Caco-2 (cell line): Measurements from ENCODE around the gene C3orf20. TPM values are rescaled to one million over a fixed set of nuclear protein-coding genes. Genes with fewer than 3 reads are reported as not detected.

Experiments
- BruUV-seq: library from RNA; stranded (reverse); fragments of 400-500 nt; replicated peaks from 2 replicates; lab custom pipeline; 2021; lab: Mats Ljungman, UMichigan
- CTCF ChIA-PET: fragments of 300-600 bp; sonication (Branson Sonifier 250); formaldehyde crosslinking; loops from one replicate; lab custom pipeline; 2022; ENCODE audit warnings: antibody characterized with exemption; lab: Charles Lee
- POLR2A ChIA-PET: fragments of 300-600 bp; sonication (Branson Sonifier 250); formaldehyde crosslinking; loops from one replicate; lab custom pipeline; 2022; ENCODE audit warnings: antibody characterized with exemption; lab: Charles Lee
- DNase-seq, 2 experiments: peaks; one replicate each; pipeline versions ENCODE4 v3.0.0 to v3.0.0-alpha.2; 2020 to 2022
- H3K27me3 ChIP-seq: replicated peaks from 2 replicates; pipeline ENCODE4 v1.6.0; 2011; ENCODE audit warnings: low read length; ENCODE audit not compliant: control insufficient read depth, insufficient read depth
- H3K36me3 ChIP-seq: 2 replicates; pipeline ENCODE4 v1.5.1; 2011; ENCODE audit warnings: low read length; ENCODE audit not compliant: control insufficient read depth, insufficient read depth
- H3K4me1 ChIP-seq: fragments of 250-450 bp; sonication (Bioruptor Pico); 2 replicates; pipeline ENCODE4 v1.5.1; 2020; ENCODE audit warnings: mild to moderate bottlenecking
- H3K4me3 ChIP-seq: 2 replicates; pipeline ENCODE4 v1.5.1; 2011; ENCODE audit warnings: low read depth, mild to moderate bottlenecking, control low read depth, low read length
- H3K9me3 ChIP-seq: fragments of 250-450 bp; sonication (Bioruptor Pico); 2 replicates; pipeline ENCODE4 v1.5.1; 2020; ENCODE audit warnings: mild to moderate bottlenecking, moderate library complexity
- H3K27ac Mint-ChIP-seq: one replicate; pipeline ENCODE4 v1.8.0; 2022; ENCODE audit warnings: mixed read lengths; ENCODE audit not compliant: unreplicated experiment
- H3K27me3 Mint-ChIP-seq: one replicate; pipeline ENCODE4 v1.8.0; 2022; ENCODE audit warnings: mixed read lengths; ENCODE audit not compliant: insufficient read depth, unreplicated experiment
- H3K36me3 Mint-ChIP-seq: one replicate; pipeline ENCODE4 v1.8.0; 2022; ENCODE audit warnings: mild to moderate bottlenecking, mixed read lengths; ENCODE audit not compliant: insufficient read depth, unreplicated experiment
- H3K4me1 Mint-ChIP-seq: one replicate; pipeline ENCODE4 v1.8.0; 2022; ENCODE audit warnings: low read depth, mixed read lengths; ENCODE audit not compliant: unreplicated experiment
- H3K4me3 Mint-ChIP-seq: one replicate; pipeline ENCODE4 v1.8.0; 2022; ENCODE audit warnings: mild to moderate bottlenecking, moderate library complexity, mixed read lengths; ENCODE audit not compliant: unreplicated experiment
- H3K9me3 Mint-ChIP-seq: one replicate; pipeline ENCODE4 v1.8.0; 2022; ENCODE audit warnings: mixed read lengths; ENCODE audit not compliant: unreplicated experiment
- intact Hi-C: fragments of 100-400 bp; cut with micrococcal nuclease; formaldehyde crosslinking; loops from one replicate; pipeline ENCODE4 v1.10.0; 2022; ENCODE audit not compliant: unreplicated experiment
- total RNA-seq: library from RNA; stranded (reverse); gene quantifications from 2 replicates; pipeline ENCODE4 v1.2.3, GENCODE V29; 2022
- TF ChIP-seq, protein P1 (sequence below), 2 experiments: fragments of 200-600 bp in 1 of 2; IDR thresholded peaks; 1 replicate in 1 of 2; 2 replicates in 1 of 2; pipeline versions ENCODE4 v1.5.1 to v1.8.0; 2011 to 2022; ENCODE audit warnings: antibody characterized with exemption in 1 of 2, control low read depth in 1 of 2, inconsistent platforms in 1 of 2, low read depth in 1 of 2, low read length in 1 of 2, mild to moderate bottlenecking in 1 of 2, moderate library complexity in 1 of 2; ENCODE audit not compliant: insufficient read depth in 1 of 2, severe bottlenecking in 1 of 2, unreplicated experiment in 1 of 2

The C3orf20 gene
- total RNA-seq, 1 experiment from 2014 or later = 0.09 TPM

DNA sequence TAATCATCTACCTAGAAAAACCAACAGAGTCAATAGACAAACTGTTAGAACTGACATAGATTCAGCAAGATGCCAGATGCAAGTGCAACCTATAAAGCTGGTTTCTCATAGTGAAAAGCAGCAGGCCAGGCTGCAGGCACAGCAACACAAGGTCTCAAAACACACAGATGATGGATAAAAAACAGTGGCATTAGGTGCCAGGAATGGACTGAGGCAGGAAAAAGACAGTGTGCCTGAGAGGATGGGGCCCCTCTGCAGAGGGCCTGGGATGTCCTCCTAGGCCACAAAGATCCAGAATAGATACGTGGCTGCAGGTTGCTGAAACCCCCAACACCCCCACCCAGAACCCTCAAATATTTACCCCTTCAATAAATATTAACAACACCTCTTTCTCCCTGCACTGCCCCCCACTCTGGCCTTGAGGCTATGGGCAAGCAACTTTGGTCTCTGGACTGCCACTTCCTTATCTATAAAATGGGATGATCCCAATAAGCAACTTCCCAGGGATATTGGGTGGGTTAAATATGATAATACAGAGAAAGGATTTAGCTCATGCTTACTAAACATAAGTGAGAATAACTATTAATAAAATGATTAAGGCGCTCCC, 108.6 kb downstream of the C3orf20 start:
- no peaks in the 10 kb centered on the region for H3K36me3 ChIP-seq
- Mint-ChIP-seq H3K27me3 (no peaks in the 10 kb centered on the region), H3K27ac (no peak overlapping the region), H3K9me3 (peaks cover 8% of the 10 kb centered on the region), H3K4me3 (no peak overlapping the region), H3K4me1 (peaks cover 8% of the 10 kb centered on the region), H3K36me3 (no peaks in the 10 kb centered on the region)
- BruUV-seq = no TSS peak
- DNase-seq = no peak
- H3K9me3 ChIP-seq = no peaks in the 10 kb centered on the region
- H3K27me3 ChIP-seq = no peaks in the 10 kb centered on the region
- H3K4me3 ChIP-seq = no peak overlapping the region
- peaks cover 14% of the 10 kb centered on the region; the same call in 1 of the 2 replicates for H3K4me1 ChIP-seq
- TF ChIP-seq, protein P1, sequence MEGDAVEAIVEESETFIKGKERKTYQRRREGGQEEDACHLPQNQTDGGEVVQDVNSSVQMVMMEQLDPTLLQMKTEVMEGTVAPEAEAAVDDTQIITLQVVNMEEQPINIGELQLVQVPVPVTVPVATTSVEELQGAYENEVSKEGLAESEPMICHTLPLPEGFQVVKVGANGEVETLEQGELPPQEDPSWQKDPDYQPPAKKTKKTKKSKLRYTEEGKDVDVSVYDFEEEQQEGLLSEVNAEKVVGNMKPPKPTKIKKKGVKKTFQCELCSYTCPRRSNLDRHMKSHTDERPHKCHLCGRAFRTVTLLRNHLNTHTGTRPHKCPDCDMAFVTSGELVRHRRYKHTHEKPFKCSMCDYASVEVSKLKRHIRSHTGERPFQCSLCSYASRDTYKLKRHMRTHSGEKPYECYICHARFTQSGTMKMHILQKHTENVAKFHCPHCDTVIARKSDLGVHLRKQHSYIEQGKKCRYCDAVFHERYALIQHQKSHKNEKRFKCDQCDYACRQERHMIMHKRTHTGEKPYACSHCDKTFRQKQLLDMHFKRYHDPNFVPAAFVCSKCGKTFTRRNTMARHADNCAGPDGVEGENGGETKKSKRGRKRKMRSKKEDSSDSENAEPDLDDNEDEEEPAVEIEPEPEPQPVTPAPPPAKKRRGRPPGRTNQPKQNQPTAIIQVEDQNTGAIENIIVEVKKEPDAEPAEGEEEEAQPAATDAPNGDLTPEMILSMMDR (IDR thresholded peaks at IDR 0.05; ENCODE audit: insufficient read depth in 1 of 2, low read depth in 1 of 2, low read length in 1 of 2, severe bottlenecking in 1 of 2, unreplicated experiment in 1 of 2) = no peak
- POLR2A ChIA-PET = no interaction called here
- intact Hi-C loops = no loop called here
- CTCF ChIA-PET = no interaction called here

DNA sequence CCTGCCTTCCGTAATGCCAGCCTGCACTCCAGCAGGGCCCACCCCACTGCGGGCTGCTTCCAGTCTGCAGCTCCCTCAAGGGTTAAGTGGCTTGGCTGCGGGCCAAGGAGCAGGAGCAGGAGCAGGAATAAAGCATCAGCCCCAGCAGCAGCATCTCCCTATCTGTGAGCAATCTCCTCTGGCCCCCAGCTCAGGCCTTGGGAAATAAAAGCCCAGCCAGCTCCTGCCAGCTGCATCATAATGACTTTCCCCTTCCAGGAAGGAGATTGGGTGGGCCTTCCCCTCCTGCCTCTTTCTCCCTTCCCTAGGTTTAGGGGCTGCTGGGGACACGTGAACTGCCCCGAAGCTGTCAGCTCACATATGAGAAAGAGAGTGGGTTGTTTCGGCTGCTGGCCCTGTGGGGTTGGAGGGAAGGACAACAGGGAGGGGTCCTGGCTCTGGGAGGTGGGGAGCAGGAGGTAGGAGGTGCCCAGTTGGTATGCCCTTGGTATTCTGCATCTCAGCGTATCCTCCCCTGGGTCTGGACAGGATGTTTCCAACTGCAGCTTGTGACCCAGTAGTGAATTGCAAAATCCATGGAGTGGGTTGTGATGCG, 109.2 kb downstream of the C3orf20 start:
- Histone ChIP-seq H3K36me3 (no peaks in the 10 kb centered on the region), H3K4me1 (peaks cover 14% of the 10 kb centered on the region; the same call in 1 of the 2 replicates), H3K4me3 (no peak overlapping the region), H3K9me3 (no peaks in the 10 kb centered on the region), H3K27me3 (no peaks in the 10 kb centered on the region)
- Mint-ChIP-seq H3K4me3 (no peak overlapping the region), H3K27me3 (no peaks in the 10 kb centered on the region), H3K36me3 (no peaks in the 10 kb centered on the region), H3K27ac (no peak overlapping the region), H3K4me1 (peaks cover 8% of the 10 kb centered on the region), H3K9me3 (peaks cover 2% of the 10 kb centered on the region)
- intact Hi-C loops = no loop called here
- ChIA-PET POLR2A (no interaction called here), CTCF (no interaction called here)
- TF ChIP-seq, protein P1 (IDR thresholded peaks at IDR 0.05; ENCODE audit: insufficient read depth in 1 of 2, low read depth in 1 of 2, low read length in 1 of 2, severe bottlenecking in 1 of 2, unreplicated experiment in 1 of 2) = no peak
- no TSS peak for BruUV-seq
- DNase-seq = no peak

GRCh38 chr3:14785207-14786155, 110.5 kb downstream of the C3orf20 start:
- POLR2A ChIA-PET = no interaction called here
- no peaks in the 10 kb centered on the region for H3K9me3 ChIP-seq
- TF ChIP-seq, protein P1 (IDR thresholded peaks at IDR 0.05; ENCODE audit: insufficient read depth in 1 of 2, low read depth in 1 of 2, low read length in 1 of 2, severe bottlenecking in 1 of 2, unreplicated experiment in 1 of 2) = no peak
- no peaks in the 10 kb centered on the region for H3K36me3 ChIP-seq
- intact Hi-C loops = no loop called here
- Mint-ChIP-seq H3K4me3 (no peak overlapping the region), H3K4me1 (peaks cover 8% of the 10 kb centered on the region), H3K36me3 (no peaks in the 10 kb centered on the region), H3K27me3 (peaks cover 2% of the 10 kb centered on the region), H3K9me3 (no peaks in the 10 kb centered on the region), H3K27ac (no peak overlapping the region)
- DNase-seq = no peak
- H3K4me3 ChIP-seq = no peak overlapping the region
- CTCF ChIA-PET = no interaction called here
- peaks cover 14% of the 10 kb centered on the region; the same call in 1 of the 2 replicates for H3K4me1 ChIP-seq
- no TSS peak for BruUV-seq
- no peaks in the 10 kb centered on the region for H3K27me3 ChIP-seq
